A549 (cell line): ENCODE measurements around the gene EPHB4. TPM values are rescaled to one million over a fixed set of nuclear protein-coding genes. Genes with fewer than 3 reads are reported as not detected.
"Not testable (repeated sequence)": the region's sequence is repeated elsewhere in the genome, so short reads cannot be mapped to it uniquely, and the experiment has no call there.

Source experiments
- ATAC-seq, 2 experiments: fragments of 200-7000 bp in 1 of 2; fragments of >200 bp in 1 of 2; cut with Nextera tagmentation in 1 of 2; cut with Tn5 transposase in 1 of 2; 3 replicates each; pipeline versions ENCODE4 v1.8.0 to v1.9.1; 2018 to 2020; ENCODE audit warnings: mild to moderate bottlenecking in 1 of 2, moderate library complexity in 1 of 2
- CTCF ChIA-PET: fragments of 300-600 bp; sonication (Branson Sonifier 250); formaldehyde crosslinking; extraction: SDS; loops from one replicate; lab custom pipeline; 2021; ENCODE audit warnings: antibody characterized with exemption, inconsistent platforms; lab: Yijun Ruan, JAX
- POLR2A ChIA-PET: fragments of 350-600 bp; formaldehyde crosslinking; extraction: SDS; loops from one replicate; lab custom pipeline; 2021; ENCODE audit warnings: antibody characterized with exemption, inconsistent platforms; lab: Yijun Ruan, JAX
- DNase-seq, 2 experiments: peaks; one replicate each; pipeline versions ENCODE4 v3.0.0 to v3.0.0-alpha.2; 2011 to 2016; ENCODE audit warnings: low read depth in 1 of 2, low spot score in 1 of 2
- FAIRE-seq: peaks from 2 replicates; lab custom pipeline; 2011; peaks lifted over from hg19 to GRCh38; lab: Jason Lieb, UNC
- H3K27ac ChIP-seq, 2 experiments: fragments of >200 bp; sonication (Bioruptor Twin); formaldehyde crosslinking; 3 replicates each; pipeline ENCODE4 v1.5.1; 2016 to 2017
- H3K4me1 ChIP-seq: fragments of >200 bp; sonication (Bioruptor Twin); formaldehyde crosslinking; 3 replicates; pipeline ENCODE4 v1.6.1; 2016
- H3K4me2 ChIP-seq: fragments of >200 bp; sonication (Bioruptor Twin); formaldehyde crosslinking; 3 replicates; pipeline ENCODE4 v1.6.1; 2016
- H3K4me3 ChIP-seq: fragments of >200 bp; sonication (Bioruptor Twin); formaldehyde crosslinking; 3 replicates; pipeline ENCODE4 v1.5.1; 2016
- H3K9me3 ChIP-seq: fragments of >200 bp; sonication (Bioruptor Twin); formaldehyde crosslinking; 3 replicates; pipeline ENCODE4 v1.6.1; 2016
- CEBPB ChIP-seq, 2 experiments: fragments of >200 bp in 1 of 2; sonication (Bioruptor Twin) in 1 of 2; formaldehyde crosslinking in 1 of 2; IDR thresholded peaks; 2 replicates each; pipeline ENCODE4 v1.6.1; 2012 to 2016
- CHD2 ChIP-seq: fragments of 150-350 bp; IDR thresholded peaks from 2 replicates; pipeline ENCODE4 v1.6.1; 2014; ENCODE audit warnings: low read length; ENCODE audit not compliant: partially characterized antibody
- EHF ChIP-seq: fragments of 250-450 bp; sonication (Bioruptor Pico); IDR thresholded peaks from 2 replicates; pipeline ENCODE4 v1.5.0; 2020; ENCODE audit warnings: mild to moderate bottlenecking
- EP300 ChIP-seq, 2 experiments: fragments of >200 bp; sonication (Bioruptor Twin); formaldehyde crosslinking; IDR thresholded peaks; 2 replicates in 1 of 2; 3 replicates in 1 of 2; pipeline ENCODE4 v1.6.1; 2016 to 2017
- GATA3 ChIP-seq: IDR thresholded peaks from 2 replicates; pipeline ENCODE4 v1.6.1; 2012; ENCODE audit warnings: borderline replicate concordance
- HOXA7 ChIP-seq: fragments of 250-450 bp; sonication (Bioruptor Pico); IDR thresholded peaks from 2 replicates; pipeline ENCODE4 v1.5.0; 2020; ENCODE audit warnings: mild to moderate bottlenecking, moderate library complexity
- JUN ChIP-seq, 2 experiments: fragments of >200 bp; sonication (Bioruptor Twin); formaldehyde crosslinking; IDR thresholded peaks; 2 replicates in 1 of 2; 3 replicates in 1 of 2; pipeline ENCODE4 v1.6.1; 2016 to 2017
- KDM1A ChIP-seq: fragments of 200-600 bp; sonication (generic); IDR thresholded peaks from 2 replicates; pipeline ENCODE4 v1.6.1; 2016; ENCODE audit warnings: low read depth, mild to moderate bottlenecking
- NFE2L2 ChIP-seq: fragments of 150-350 bp; conservative IDR thresholded peaks from 2 replicates; pipeline ENCODE4 v1.6.1; 2014; ENCODE audit warnings: low read length
- POLR2AphosphoS2 ChIP-seq: conservative IDR thresholded peaks from 2 replicates; pipeline ENCODE4 v1.6.1; 2012; ENCODE audit warnings: low read length, improper control_type of control experiment, inconsistent platforms
- RARB ChIP-seq: fragments of 250-450 bp; sonication (Bioruptor Pico); IDR thresholded peaks from 2 replicates; pipeline ENCODE4 v1.8.0; 2021; ENCODE audit warnings: mild to moderate bottlenecking, moderate library complexity
- RFX5 ChIP-seq: fragments of 450-650 bp; IDR thresholded peaks from 2 replicates; pipeline ENCODE4 v1.7.1; 2014; ENCODE audit warnings: antibody characterized with exemption, mild to moderate bottlenecking, moderate library complexity
- TFCP2L1 ChIP-seq: fragments of 250-450 bp; sonication (Bioruptor Pico); IDR thresholded peaks from 2 replicates; pipeline ENCODE4 v1.5.0; 2021; ENCODE audit warnings: mild to moderate bottlenecking
- TP53 ChIP-seq: fragments of 250-450 bp; sonication (Bioruptor Pico); IDR thresholded peaks from 2 replicates; pipeline ENCODE4 v1.5.0; 2021; ENCODE audit warnings: mild to moderate bottlenecking, moderate library complexity
- ZFP36 ChIP-seq: fragments of 450-650 bp; IDR thresholded peaks from 2 replicates; pipeline ENCODE4 v1.6.1; 2014; ENCODE audit warnings: borderline replicate concordance; ENCODE audit not compliant: partially characterized antibody
- WGBS: methylation state at CpG from one replicate; pipeline ENCODE4 v1.1.6; 2017; ENCODE audit errors: missing lambda C conversion rate; 5-methylcytosine and 5-hydroxymethylcytosine counted together
- polyA plus RNA-seq, 4 experiments: library from polyadenylated mRNA; depleted of rRNA in 3 of 4; stranded (reverse); fragments of >200 nt; fragmentation: RNase III in 1 of 4; extraction: RNeasy Plus Mini Kit Qiagen cat#74134 plus additional on column Dnase treatment in 1 of 4; gene quantifications; 2 replicates in 3 of 4; 3 replicates in 1 of 4; pipeline ENCODE4 v1.2.3, GENCODE V29; 2011 to 2017

The EPHB4 gene
- polyA plus RNA-seq, 2 of the 4 experiments (the other 2 are of a cell fraction) = 30.4 to 40.5 TPM

DNA sequence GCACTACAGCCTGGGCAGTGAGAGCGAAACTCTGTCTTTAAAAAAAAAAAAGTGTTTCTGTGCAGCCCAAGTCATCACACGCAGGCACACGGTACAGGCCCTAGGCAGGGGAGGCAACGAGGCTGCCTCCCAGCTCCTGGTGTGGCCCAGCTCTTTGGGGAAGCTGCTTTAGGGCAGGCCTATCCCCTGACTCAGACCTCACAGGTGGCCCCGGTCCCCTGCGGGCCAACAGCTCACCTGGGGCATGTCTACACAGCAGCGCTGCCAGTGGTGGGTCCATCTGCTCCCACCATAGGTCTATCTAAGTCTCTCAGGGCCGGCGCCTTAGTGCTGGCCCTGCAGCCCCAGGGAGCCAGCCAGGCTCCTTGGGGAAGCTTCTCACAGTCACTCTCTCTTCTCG, 62.5 kb downstream of the EPHB4 start:
- Histone ChIP-seq H3K4me2 (no peak overlapping the region), H3K27ac (no peak overlapping the region), H3K9me3 (no peaks in the 10 kb centered on the region), H3K4me1 (0 out of 3 replicates have a peak, but pooled peaks cover 4% of the 10 kb centered on the region), H3K4me3 (no peak overlapping the region)
- peak in 1 of 2 experiments; percentile 32; a peak in 3 of 6 replicates for ATAC-seq
- TF ChIP-seq KDM1A (no peak), GATA3 (no peak), ZFP36 (no peak), TP53 (CRISPR knock-in tag) (no peak), RFX5 (no peak), NFE2L2 (no peak), CHD2 (no peak), POLR2AphosphoS2 (no peak), EP300 (IDR thresholded peaks at IDR 0.05) (no peak), RARB (no peak), TFCP2L1 (no peak), EHF (CRISPR knock-in tag) (no peak)
- 57% methylated on average over 7 of the region's 10 CpGs for WGBS
- no peak for DNase-seq
- ChIA-PET CTCF (interaction anchor here (1.0 to 2.4 kb wide), 7 partner anchors 9 to 87 kb away, joined by 3 to 11 read pairs (median 4); partner anchors contain the start of genes POP7 and SLC12A9), POLR2A (interaction anchor here (0.5 kb wide), 1 partner anchor 105 kb away, joined by 3 read pairs; no protein-coding TSS in a partner anchor)
- no peak for FAIRE-seq

GRCh38 chr7:100763556-100764140, 63.7 kb downstream of the EPHB4 start:
- TF ChIP-seq TP53 (CRISPR knock-in tag) (no peak), RARB (no peak)
- H3K27ac ChIP-seq = no peak overlapping the region
- DNase-seq = no peak
- WGBS = 68% methylated on average over 14 of the region's 14 CpGs
- ChIA-PET POLR2A (no interaction called here), CTCF (interaction anchor here (1.4 to 1.6 kb wide), 2 partner anchors 36 to 89 kb away, joined by 4 to 5 read pairs; partner anchors contain the start of gene SLC12A9)
- FAIRE-seq = no peak
- H3K4me2 ChIP-seq = no peak overlapping the region
- H3K9me3 ChIP-seq = no peaks in the 10 kb centered on the region
- no peak for ATAC-seq
- no peak overlapping the region for H3K4me3 ChIP-seq
- 0 out of 3 replicates have a peak, but pooled peaks cover 4% of the 10 kb centered on the region for H3K4me1 ChIP-seq

DNA sequence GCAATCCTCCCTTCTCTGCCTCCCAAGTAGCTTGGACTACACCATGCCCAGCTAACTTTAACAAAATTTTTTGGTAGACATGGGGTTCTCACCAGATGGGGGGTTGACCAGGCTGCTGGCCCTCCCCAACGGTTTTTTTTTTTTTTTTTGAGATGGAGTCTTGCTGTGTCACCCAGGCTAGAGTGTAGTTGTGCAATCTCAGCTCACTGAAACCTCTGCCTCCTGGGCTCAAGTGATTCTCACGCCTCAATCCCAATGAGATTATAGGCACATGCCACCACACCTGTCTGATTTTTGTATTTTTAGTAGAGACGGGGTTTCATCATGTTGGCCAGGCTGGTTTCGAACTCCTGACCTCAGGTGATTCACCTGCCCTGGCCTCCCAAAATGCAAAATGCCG, 64.5 kb downstream of the EPHB4 start:
- not testable (repeated sequence) for H3K27ac ChIP-seq, DNase-seq, H3K9me3 ChIP-seq, ATAC-seq, H3K4me2 ChIP-seq, H3K4me1 ChIP-seq, FAIRE-seq, H3K4me3 ChIP-seq
- ChIA-PET CTCF (interaction anchor here (0.8 to 2.9 kb wide), 4 partner anchors 14 to 57 kb away, joined by 3 to 10 read pairs (median 5); partner anchors contain the start of genes EPO and POP7), POLR2A (interaction anchor here (0.7 kb wide), 2 partner anchors 64 to 127 kb away, joined by 3 to 12 read pairs; partner anchors contain the start of genes EPHB4 and UFSP1)
- TF ChIP-seq CEBPB (IDR thresholded peaks at IDR 0.05) = peak in 1 of 2 experiments; percentile 28; a peak in 1 of 4 replicates
- 69% methylated on average over 5 of the region's 5 CpGs for WGBS

DNA sequence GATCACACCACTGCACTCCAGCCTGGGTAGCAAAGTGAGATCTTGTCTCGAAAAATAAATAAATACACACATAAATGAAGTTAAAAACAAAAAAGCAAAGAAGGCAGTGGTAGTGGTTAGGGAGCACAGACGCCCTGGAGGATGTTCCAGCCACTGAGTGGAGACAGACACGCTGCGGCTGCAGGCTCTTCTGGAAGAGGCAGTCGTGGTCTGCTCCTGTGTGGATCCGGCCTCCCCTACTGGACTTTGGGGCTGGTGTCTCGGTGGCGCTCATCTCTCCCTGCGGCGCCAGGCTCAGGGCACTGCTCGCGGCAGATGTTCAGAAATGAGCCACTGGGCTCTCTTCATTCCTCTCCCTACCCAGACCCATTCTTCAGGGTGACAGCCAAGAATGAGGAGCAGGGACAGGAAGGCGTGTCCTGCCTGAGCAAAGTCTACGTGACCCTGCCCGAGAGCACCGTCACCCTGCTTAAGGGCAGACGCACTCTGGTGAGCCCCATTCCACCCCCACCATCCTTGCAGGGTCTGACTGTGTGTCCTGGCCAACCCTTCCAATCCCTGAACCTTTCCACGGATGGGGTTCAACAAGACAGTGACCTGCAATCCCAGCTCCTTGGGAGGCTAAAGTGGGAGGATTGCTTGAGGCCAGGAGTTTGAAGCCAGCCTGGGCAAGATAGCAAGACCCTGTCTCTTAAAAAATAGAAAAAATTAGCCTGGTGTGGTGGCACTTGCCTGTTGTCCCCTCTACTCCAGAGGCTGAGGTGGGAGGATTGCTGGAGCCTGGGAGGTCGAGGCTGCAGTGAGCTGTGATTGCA, 67.8 kb downstream of the EPHB4 start:
- 62% methylated on average over 19 of the region's 19 CpGs for WGBS
- ChIA-PET CTCF (interaction anchor here (0.6 to 1.6 kb wide), 4 partner anchors 41 to 127 kb away, joined by 3 to 5 read pairs (median 3); partner anchors contain the start of gene SLC12A9), POLR2A (no interaction called here)
- TF ChIP-seq JUN (IDR thresholded peaks at IDR 0.05) = no peak
- no peak for DNase-seq
- no peak for FAIRE-seq
- ATAC-seq = peak in 1 of 2 experiments; percentile 30; a peak in 1 of 6 replicates
- Histone ChIP-seq H3K4me3 (no peak overlapping the region), H3K9me3 (no peaks in the 10 kb centered on the region), H3K4me1 (0 out of 3 replicates have a peak, but pooled peaks cover 4% of the 10 kb centered on the region), H3K4me2 (no peak overlapping the region), H3K27ac (no peak overlapping the region)

DNA sequence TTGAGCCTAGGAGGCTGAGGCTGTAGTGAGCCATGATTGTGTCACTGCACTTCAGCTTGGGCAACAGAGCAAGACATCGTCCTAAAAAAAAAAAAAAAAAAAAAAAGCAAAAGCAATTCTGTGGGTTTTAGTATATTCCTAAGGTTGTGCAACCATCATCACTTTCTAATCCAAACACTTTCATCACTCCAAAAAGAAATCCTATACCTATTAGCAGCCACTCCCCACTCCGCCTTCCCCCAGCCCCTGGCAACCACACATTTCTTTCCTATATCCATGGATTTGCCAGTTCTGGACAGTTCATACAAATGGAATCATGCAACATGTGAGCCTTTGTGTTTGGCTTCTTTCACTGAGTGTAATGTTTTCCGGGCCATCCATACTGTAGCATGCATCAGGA, 73.6 kb downstream of the EPHB4 start:
- WGBS = 53% methylated on average over 3 of the region's 3 CpGs
- no peak for DNase-seq
- CTCF ChIA-PET = interaction anchor here (0.7 to 1.5 kb wide), 4 partner anchors 13 to 99 kb away, joined by 3 to 5 read pairs (median 4); partner anchors contain the start of genes POP7 and SLC12A9

More for the DNA sequence above, 73.6 kb downstream of the EPHB4 start:
- no peak overlapping the region for H3K27ac ChIP-seq
- no peak for FAIRE-seq
- POLR2A ChIA-PET = no interaction called here
- H3K4me3 ChIP-seq = no peak overlapping the region
- TF ChIP-seq CEBPB (IDR thresholded peaks at IDR 0.05) (0 out of 4 replicates have a peak, but pooled peaks of 1 of the 2 experiments have one; percentile 9), HOXA7 (CRISPR knock-in tag) (no peak)
- H3K4me1 ChIP-seq = no peaks in the 10 kb centered on the region
- no peaks in the 10 kb centered on the region for H3K9me3 ChIP-seq
- ATAC-seq = 0 out of 6 replicates have a peak, but pooled peaks of 1 of the 2 experiments have one; percentile 23
- no peak overlapping the region for H3K4me2 ChIP-seq
